Keratinocyte (primary cell): ENCODE data around the gene NOLC1. TPM values are rescaled to one million over a fixed set of nuclear protein-coding genes. Genes with fewer than 3 reads are reported as not detected.
A peak's percentile ranks its signal among the peaks of the same experiment; 100 is the strongest.

Experiments used
- DNase-seq: peaks from one replicate; pipeline ENCODE4 v3.0.0-alpha.2; 2011; ENCODE audit warnings: low read depth, missing footprints, low spot score
- FAIRE-seq: peaks from 2 replicates; lab custom pipeline; 2011; peaks lifted over from hg19 to GRCh38; lab: Jason Lieb, UNC
- H2AFZ ChIP-seq: 2 replicates; pipeline ENCODE4 v1.6.0; 2012; ENCODE audit warnings: low read length, control low read depth, inconsistent platforms; ENCODE audit not compliant: control insufficient read depth
- H3K27ac ChIP-seq: 2 replicates; pipeline ENCODE4 v1.5.1; 2011; ENCODE audit warnings: low read length; ENCODE audit not compliant: control insufficient read depth, insufficient read depth
- H3K27me3 ChIP-seq: 3 replicates; pipeline ENCODE4 v1.6.0; 2011; ENCODE audit warnings: low read length; ENCODE audit not compliant: control insufficient read depth, insufficient read depth; ENCODE audit errors: extremely low read depth
- H3K36me3 ChIP-seq, 2 experiments: 2 replicates in 1 of 2; 3 replicates in 1 of 2; pipeline ENCODE4 v1.5.1; 2011; ENCODE audit warnings: low read length in 2 of 2, mild to moderate bottlenecking in 1 of 2; ENCODE audit not compliant: control insufficient read depth in 2 of 2, insufficient read depth in 2 of 2; ENCODE audit errors: extremely low read depth in 1 of 2
- H3K4me1 ChIP-seq: 3 replicates; pipeline ENCODE4 v1.5.1; 2011; ENCODE audit warnings: low read length; ENCODE audit not compliant: control insufficient read depth, insufficient read depth; ENCODE audit errors: extremely low read depth
- H3K4me2 ChIP-seq: 3 replicates; pipeline ENCODE4 v1.6.0; 2011; ENCODE audit warnings: low read depth, low read length; ENCODE audit not compliant: control insufficient read depth, insufficient read depth; ENCODE audit errors: extremely low read depth
- H3K4me3 ChIP-seq, 3 experiments: fragments of 200-600 bp in 1 of 3; sonication (generic) in 1 of 3; 2 replicates in 2 of 3; 3 replicates in 1 of 3; pipeline ENCODE4 v1.5.1; 2011 to 2016; ENCODE audit warnings: low read length in 3 of 3, mild to moderate bottlenecking in 3 of 3, control low read depth in 2 of 3, inconsistent platforms in 1 of 3, low read depth in 1 of 3, mixed read lengths in 1 of 3, mixed run types in 1 of 3, moderate library complexity in 1 of 3; ENCODE audit not compliant: control insufficient read depth in 2 of 3, insufficient read depth in 2 of 3; ENCODE audit errors: extremely low read depth in 1 of 3
- H3K79me2 ChIP-seq: 2 replicates; pipeline ENCODE4 v1.6.0; 2012; ENCODE audit warnings: low read length; ENCODE audit not compliant: control insufficient read depth, insufficient read depth
- H3K9ac ChIP-seq: 3 replicates; pipeline ENCODE4 v1.6.0; 2011; ENCODE audit warnings: low read length; ENCODE audit not compliant: control insufficient read depth, insufficient read depth; ENCODE audit errors: extremely low read depth
- H3K9me1 ChIP-seq: 3 replicates; pipeline ENCODE4 v1.6.0; 2011; ENCODE audit warnings: low read length; ENCODE audit not compliant: control insufficient read depth, insufficient read depth; ENCODE audit errors: extremely low read depth
- H3K9me3 ChIP-seq: 2 replicates; pipeline ENCODE4 v1.5.1; 2012; ENCODE audit warnings: low read depth, low read length; ENCODE audit not compliant: control insufficient read depth
- H4K20me1 ChIP-seq: 3 replicates; pipeline ENCODE4 v1.6.0; 2011; ENCODE audit warnings: low read length; ENCODE audit not compliant: control insufficient read depth, insufficient read depth; ENCODE audit errors: extremely low read depth
- EZH2 ChIP-seq: IDR thresholded peaks from one replicate; pipeline ENCODE4 v1.6.1; 2012; ENCODE audit warnings: inconsistent platforms, mild to moderate bottlenecking, low read length, moderate library complexity
- dilution Hi-C: fragments of 300-500 bp; cut with MboI; formaldehyde crosslinking; loops from one replicate; pipeline ENCODE4 v1.7.0; 2020; ENCODE audit warnings: low sequenced_read_pairs; ENCODE audit not compliant: extremely low pct_ligation_motif_present
- polyA plus RNA-seq, 5 experiments: library from polyadenylated mRNA; depleted of rRNA in 3 of 5; stranded (reverse) in 3 of 5; stranded (forward) in 1 of 5; unstranded in 1 of 5; fragments of >200 nt; gene quantifications; 1 replicate in 1 of 5; 2 replicates in 3 of 5; 3 replicates in 1 of 5; pipeline versions ENCODE4 v1.2.1 to v1.2.3, GENCODE V29; 2011 to 2012; ENCODE audit warnings: missing spikeins in 2 of 5, low read depth in 1 of 5, low replicate concordance in 1 of 5
- TF ChIP-seq, protein P1 (sequence below), 3 experiments: IDR thresholded peaks in 1 of 3; conservative IDR thresholded peaks in 1 of 3; optimal IDR thresholded peaks in 1 of 3; 2 replicates in 2 of 3; 3 replicates in 1 of 3; pipeline versions ENCODE3 to v1.5.1; 2011; ENCODE audit warnings: low read length in 3 of 3, mild to moderate bottlenecking in 3 of 3, moderate library complexity in 2 of 3, control low read depth in 1 of 3, inconsistent platforms in 1 of 3; ENCODE audit not compliant: insufficient read depth in 2 of 3; ENCODE audit errors: extremely low read depth in 1 of 3

Gene NOLC1
- polyA plus RNA-seq, 1 donor (not counting 4 experiments of a cell fraction or from before 2014, with no cell fraction given): 126 TPM

DNA sequence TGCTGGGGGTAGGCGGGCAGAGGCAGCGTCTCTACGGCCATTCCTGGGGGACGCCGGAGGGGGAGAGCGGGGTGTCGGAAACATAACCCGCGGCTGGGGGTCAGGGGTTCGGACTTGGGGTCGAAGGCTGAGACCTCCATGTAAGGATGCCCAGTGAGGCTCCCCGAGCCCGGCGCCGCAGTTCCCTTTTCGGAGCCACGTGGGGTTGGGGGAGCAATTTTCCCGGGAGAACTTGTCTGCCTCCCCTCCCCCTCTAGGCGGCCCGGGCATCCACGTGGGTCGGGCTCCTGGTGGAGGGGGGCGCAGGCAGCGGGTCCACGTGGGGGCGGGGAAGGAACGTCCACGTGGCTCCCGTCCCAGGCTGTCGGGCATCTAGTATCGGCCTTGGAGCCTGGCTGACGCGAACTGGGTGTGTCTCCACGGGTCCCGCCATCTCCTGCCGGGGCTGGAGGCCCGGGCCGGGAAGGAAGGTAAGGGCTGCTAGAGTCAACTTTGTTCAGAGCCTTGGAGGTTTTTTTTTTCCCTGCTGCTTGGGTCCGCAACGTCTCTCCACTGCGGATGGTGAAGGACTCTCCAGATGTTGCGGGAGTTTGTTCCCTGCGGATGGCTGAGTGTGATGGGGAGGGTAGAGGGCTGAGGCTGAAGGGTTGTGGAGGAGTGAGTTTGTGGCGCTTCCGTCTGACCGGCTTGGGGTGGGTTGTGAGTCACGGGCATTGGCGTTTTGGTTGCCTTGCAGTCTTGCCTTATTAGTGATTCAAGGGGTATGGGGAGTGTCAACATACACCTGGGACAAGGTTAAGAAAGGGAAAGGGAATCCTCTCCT is 18.6 kb upstream of the NOLC1 start:
- Histone ChIP-seq H3K36me3 (peaks cover 13 to 25% of the 10 kb centered on the region in 2 experiments), H4K20me1 (peaks cover 42% of the 10 kb centered on the region), H3K4me1 (peaks cover 46% of the 10 kb centered on the region), H3K79me2 (peaks cover 57% of the 10 kb centered on the region), H3K27me3 (no peaks in the 10 kb centered on the region), H3K9me1 (peaks cover 7% of the 10 kb centered on the region), H2AFZ (peak overlapping the region; percentile 23), H3K9ac (peak overlapping the region; percentile 99), H3K27ac (peak overlapping the region; percentile 94), H3K4me2 (peak overlapping the region; percentile 94), H3K9me3 (no peaks in the 10 kb centered on the region), H3K4me3 (peak overlapping the region; percentile 67 to 98 (median 93))
- dilution Hi-C loops: no loop called here
- TF ChIP-seq EZH2: no peak
- TF ChIP-seq, protein P1, sequence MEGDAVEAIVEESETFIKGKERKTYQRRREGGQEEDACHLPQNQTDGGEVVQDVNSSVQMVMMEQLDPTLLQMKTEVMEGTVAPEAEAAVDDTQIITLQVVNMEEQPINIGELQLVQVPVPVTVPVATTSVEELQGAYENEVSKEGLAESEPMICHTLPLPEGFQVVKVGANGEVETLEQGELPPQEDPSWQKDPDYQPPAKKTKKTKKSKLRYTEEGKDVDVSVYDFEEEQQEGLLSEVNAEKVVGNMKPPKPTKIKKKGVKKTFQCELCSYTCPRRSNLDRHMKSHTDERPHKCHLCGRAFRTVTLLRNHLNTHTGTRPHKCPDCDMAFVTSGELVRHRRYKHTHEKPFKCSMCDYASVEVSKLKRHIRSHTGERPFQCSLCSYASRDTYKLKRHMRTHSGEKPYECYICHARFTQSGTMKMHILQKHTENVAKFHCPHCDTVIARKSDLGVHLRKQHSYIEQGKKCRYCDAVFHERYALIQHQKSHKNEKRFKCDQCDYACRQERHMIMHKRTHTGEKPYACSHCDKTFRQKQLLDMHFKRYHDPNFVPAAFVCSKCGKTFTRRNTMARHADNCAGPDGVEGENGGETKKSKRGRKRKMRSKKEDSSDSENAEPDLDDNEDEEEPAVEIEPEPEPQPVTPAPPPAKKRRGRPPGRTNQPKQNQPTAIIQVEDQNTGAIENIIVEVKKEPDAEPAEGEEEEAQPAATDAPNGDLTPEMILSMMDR (optimal IDR thresholded peaks at IDR 0.05 in 1 of 3, IDR thresholded peaks at IDR 0.05 in 1 of 3, conservative IDR thresholded peaks at IDR 0.05 in 1 of 3; ENCODE audit: extremely low read depth in 1 of 3, insufficient read depth in 2 of 3, low read length in 3 of 3): no peak
- FAIRE-seq (peak; percentile 44), DNase-seq (no peak)

DNA sequence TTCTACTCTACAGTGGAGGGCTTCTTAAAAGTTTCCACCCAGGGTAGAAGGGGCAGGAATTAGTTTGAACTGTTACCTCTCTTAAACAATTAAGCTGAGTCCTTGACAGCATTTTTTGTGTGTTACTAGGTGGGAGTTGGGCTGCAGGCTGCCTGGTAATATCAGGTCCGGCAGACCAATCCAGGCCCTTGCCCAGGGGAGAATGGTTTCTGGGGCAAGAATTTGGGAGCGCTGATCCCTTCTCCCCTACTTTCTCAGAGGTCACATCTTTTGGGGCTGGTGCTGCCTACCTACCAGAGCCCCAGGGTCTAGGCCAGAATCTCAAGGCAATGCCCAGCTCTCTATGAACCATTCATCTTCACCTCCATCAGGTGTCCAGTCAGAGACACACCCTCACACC is 17.8 kb upstream of the NOLC1 start:
- Histone ChIP-seq H3K27me3 (no peaks in the 10 kb centered on the region), H3K4me3 (peak overlapping the region; percentile 67 to 98 (median 93)), H3K9me1 (peaks cover 7% of the 10 kb centered on the region), H4K20me1 (peaks cover 42% of the 10 kb centered on the region), H2AFZ (no peak overlapping the region), H3K4me2 (peak overlapping the region; percentile 94), H3K9ac (peak overlapping the region; percentile 99), H3K27ac (peak overlapping the region; percentile 94), H3K79me2 (peaks cover 65% of the 10 kb centered on the region), H3K4me1 (peaks cover 46% of the 10 kb centered on the region), H3K36me3 (peaks cover 21 to 32% of the 10 kb centered on the region in 2 experiments), H3K9me3 (no peaks in the 10 kb centered on the region)
- DNase-seq (no peak), FAIRE-seq (no peak)
- TF ChIP-seq, protein P1 (optimal IDR thresholded peaks at IDR 0.05 in 1 of 3, IDR thresholded peaks at IDR 0.05 in 1 of 3, conservative IDR thresholded peaks at IDR 0.05 in 1 of 3; ENCODE audit: extremely low read depth in 1 of 3, insufficient read depth in 2 of 3, low read length in 3 of 3): no peak
- no peak for TF ChIP-seq EZH2
- dilution Hi-C loops: no loop called here
